CD14-positive monocyte (primary cell): ENCODE data around the gene SERPING1. TPM values are rescaled to one million over a fixed set of nuclear protein-coding genes. Genes with fewer than 3 reads are reported as not detected.

ENCODE experiments used
- DNase-seq, 3 donors: peaks; one replicate each; pipeline ENCODE4 v3.0.0-alpha.2; 2011 to 2022
- H2AFZ ChIP-seq: 2 replicates; pipeline ENCODE4 v1.6.0; 2012; ENCODE audit warnings: mild to moderate bottlenecking, low read depth, low read length, inconsistent platforms; ENCODE audit not compliant: insufficient read depth, poor library complexity, severe bottlenecking
- H3K27ac ChIP-seq, 2 donors: 1 replicate in 1 of 2; 2 replicates in 1 of 2; pipeline ENCODE4 v1.5.1; 2012 to 2013; ENCODE audit warnings: low read length in 2 of 2, control low read depth in 1 of 2, inconsistent platforms in 1 of 2, low read depth in 1 of 2, mild to moderate bottlenecking in 1 of 2
- H3K27me3 ChIP-seq, 2 donors: one replicate each; pipeline versions ENCODE4 v1.6.0 to v1.6.1; 2011 to 2013; ENCODE audit warnings: low read length in 2 of 2; ENCODE audit not compliant: control insufficient read depth in 2 of 2, insufficient read depth in 2 of 2
- H3K36me3 ChIP-seq, 2 donors: replicated peaks in 1 of 2; 1 replicate in 1 of 2; 2 replicates in 1 of 2; pipeline versions ENCODE4 v1.5.1 to v1.6.1; 2012 to 2013; ENCODE audit warnings: low read length in 2 of 2, control low read depth in 1 of 2, inconsistent platforms in 1 of 2, mild to moderate bottlenecking in 1 of 2; ENCODE audit not compliant: insufficient read depth in 2 of 2, control insufficient read depth in 1 of 2
- H3K4me1 ChIP-seq, 2 donors: 1 replicate in 1 of 2; 2 replicates in 1 of 2; pipeline versions ENCODE4 v1.5.1 to v1.6.1; 2012 to 2013; ENCODE audit warnings: low read length in 2 of 2, control low read depth in 1 of 2, inconsistent platforms in 1 of 2, mild to moderate bottlenecking in 1 of 2, moderate library complexity in 1 of 2; ENCODE audit not compliant: insufficient read depth in 2 of 2, control insufficient read depth in 1 of 2
- H3K4me2 ChIP-seq: replicated peaks from 2 replicates; pipeline ENCODE3; 2012; ENCODE audit warnings: low read length, moderate library complexity, mild to moderate bottlenecking; ENCODE audit not compliant: poor library complexity, severe bottlenecking; ENCODE audit errors: extremely low read depth
- H3K4me3 ChIP-seq, 3 experiments: fragments of 200-600 bp in 1 of 3; sonication (generic) in 1 of 3; replicated peaks in 1 of 3; 1 replicate in 2 of 3; 2 replicates in 1 of 3; pipeline ENCODE4 v1.5.1; 2011 to 2013; ENCODE audit warnings: low read length in 3 of 3, mild to moderate bottlenecking in 3 of 3, control low read depth in 2 of 3, low read depth in 2 of 3, inconsistent platforms in 1 of 3, moderate library complexity in 1 of 3
- H3K79me2 ChIP-seq: 2 replicates; pipeline ENCODE4 v1.6.0; 2012; ENCODE audit warnings: mild to moderate bottlenecking, control low read depth, inconsistent platforms, low read length, moderate library complexity; ENCODE audit not compliant: insufficient read depth
- H3K9ac ChIP-seq: 2 replicates; pipeline ENCODE4 v1.6.0; 2017; ENCODE audit warnings: low read length, mild to moderate bottlenecking; ENCODE audit not compliant: insufficient read depth, poor library complexity, severe bottlenecking
- H3K9me3 ChIP-seq, 2 donors: replicated peaks in 1 of 2; 1 replicate in 1 of 2; 2 replicates in 1 of 2; pipeline versions ENCODE4 v1.5.1 to v1.6.1; 2012 to 2013; ENCODE audit warnings: low read length in 2 of 2, control low read depth in 1 of 2; ENCODE audit not compliant: control insufficient read depth in 1 of 2, insufficient read depth in 1 of 2
- H4K20me1 ChIP-seq: 2 replicates; pipeline ENCODE4 v1.6.0; 2012; ENCODE audit warnings: mild to moderate bottlenecking, low read length, control low read depth, moderate library complexity; ENCODE audit not compliant: insufficient read depth
- H3K27ac Mint-ChIP-seq, 7 donors: one replicate each; pipeline ENCODE4 v1.8.0; 2020; ENCODE audit warnings: mild to moderate bottlenecking in 7 of 7, mixed read lengths in 7 of 7, moderate library complexity in 6 of 7, inconsistent platforms in 2 of 7
- H3K27me3 Mint-ChIP-seq, 3 donors: one replicate each; pipeline ENCODE4 v1.8.0; 2021 to 2022; ENCODE audit warnings: low read depth in 3 of 3, mild to moderate bottlenecking in 3 of 3, mixed read lengths in 3 of 3, moderate library complexity in 3 of 3, inconsistent platforms in 1 of 3
- H3K36me3 Mint-ChIP-seq, 2 donors: one replicate each; pipeline ENCODE4 v1.8.0; 2020; ENCODE audit warnings: mixed read lengths in 2 of 2, inconsistent platforms in 1 of 2, mild to moderate bottlenecking in 1 of 2
- H3K4me1 Mint-ChIP-seq: one replicate; pipeline ENCODE4 v1.8.0; 2020; ENCODE audit warnings: mild to moderate bottlenecking, mixed read lengths
- H3K4me3 Mint-ChIP-seq, 2 donors: one replicate each; pipeline ENCODE4 v1.8.0; 2020; ENCODE audit warnings: mild to moderate bottlenecking in 2 of 2, mixed read lengths in 2 of 2, moderate library complexity in 1 of 2
- H3K9me3 Mint-ChIP-seq, 7 donors: one replicate each; pipeline ENCODE4 v1.8.0; 2020 to 2022; ENCODE audit warnings: mixed read lengths in 7 of 7, mild to moderate bottlenecking in 6 of 7, moderate library complexity in 6 of 7, inconsistent platforms in 2 of 7
- CTCF ChIP-seq: fragments of 200-600 bp; IDR thresholded peaks from one replicate; pipeline ENCODE4 v1.8.0; 2022; ENCODE audit warnings: antibody characterized with exemption, mild to moderate bottlenecking
- WGBS: methylation state at CpG from one replicate; pipeline ENCODE4 v1.1.5; 2013; ENCODE audit warnings: missing lambda C conversion rate; ENCODE audit not compliant: insufficient coverage; 5-methylcytosine and 5-hydroxymethylcytosine counted together
- intact Hi-C, 2 donors: fragments of 100-400 bp; cut with micrococcal nuclease; formaldehyde crosslinking; loops; one replicate each; pipeline versions ENCODE4 v1.15.0 to v1.15.1; 2023
- polyA plus RNA-seq, 3 donors: library from polyadenylated mRNA; depleted of rRNA in 1 of 3; unstranded in 2 of 3; stranded (reverse) in 1 of 3; fragments of 300-500 nt in 2 of 3; fragments of >200 nt in 1 of 3; fragmentation: Illumina TruSeq in 2 of 3; gene quantifications; 1 replicate in 2 of 3; 2 replicates in 1 of 3; pipeline ENCODE4 v1.2.3, GENCODE V29; 2012 to 2021

The SERPING1 gene
- polyA plus RNA-seq, 3 donors, result 7.3 to 10.8 (median 8.5) TPM

DNA sequence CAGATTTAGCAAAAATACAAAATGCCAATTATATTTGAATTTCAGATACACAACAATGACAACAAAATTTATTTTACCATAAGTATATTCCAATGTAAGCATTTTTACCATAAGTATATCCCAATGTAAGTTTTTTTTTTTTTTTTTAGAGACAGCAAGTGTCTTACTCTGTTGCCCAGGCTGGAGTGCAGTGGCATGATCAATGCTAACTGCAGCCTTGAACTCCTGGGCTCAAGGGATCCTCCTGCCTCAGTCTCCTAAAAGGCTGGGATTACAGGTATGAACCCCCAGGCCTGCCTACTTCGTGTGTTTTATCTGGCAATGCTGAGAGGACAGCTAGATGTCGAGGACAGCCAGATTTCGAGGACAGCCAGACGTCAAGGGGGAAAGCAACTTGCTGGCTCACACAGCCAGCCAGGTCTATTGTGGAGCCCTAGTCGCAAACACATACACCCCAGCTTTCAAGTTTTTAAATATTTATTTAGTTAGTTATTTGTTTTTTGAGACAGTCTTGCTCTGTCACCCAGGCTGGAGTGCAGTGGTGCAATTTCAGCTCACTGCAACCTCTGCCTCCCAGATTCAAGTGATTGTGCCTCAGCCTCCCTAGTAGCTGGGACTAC, 1.1 kb upstream of the SERPING1 start:
- H3K27me3 Mint-ChIP-seq, result peaks cover 0 to 6% (median 6%) of the 10 kb centered on the region in 3 donors
- Histone ChIP-seq H3K9me3 (no peaks in the 10 kb centered on the region), H3K4me2 (no peak overlapping the region), H4K20me1 (no peaks in the 10 kb centered on the region), H3K36me3 (no peaks in the 10 kb centered on the region), H3K27me3 (no peaks in the 10 kb centered on the region), H3K79me2 (no peaks in the 10 kb centered on the region), H3K4me3 (no peak overlapping the region), H3K9ac (no peak overlapping the region), H3K4me1 (peaks cover 9 to 18% of the 10 kb centered on the region in 2 donors), H2AFZ (no peak overlapping the region), H3K27ac (no peak overlapping the region)
- no peak for TF ChIP-seq CTCF
- intact Hi-C loops, result no loop called here
- no peak for DNase-seq
- WGBS, result 100% methylated on average over 2 of the region's 5 CpGs
- H3K4me3 Mint-ChIP-seq, result no peak overlapping the region
- H3K36me3 Mint-ChIP-seq, result no peaks in the 10 kb centered on the region
- H3K27ac Mint-ChIP-seq, result peak overlapping the region in 2 of 7 donors; percentile 45 to 47
- no peaks in the 10 kb centered on the region for H3K9me3 Mint-ChIP-seq
- peaks cover 17% of the 10 kb centered on the region for H3K4me1 Mint-ChIP-seq

GRCh38 chr11:57597916-57598830, 688 bp downstream of the SERPING1 start:
- H3K4me1 ChIP-seq, result peaks cover 9 to 18% of the 10 kb centered on the region in 2 donors
- H3K27ac ChIP-seq, result no peak overlapping the region
- Mint-ChIP-seq H3K4me3 (peak overlapping the region; percentile 82 to 91), H3K36me3 (no peaks in the 10 kb centered on the region), H3K4me1 (peaks cover 20% of the 10 kb centered on the region), H3K27ac (no peak overlapping the region), H3K9me3 (no peaks in the 10 kb centered on the region), H3K27me3 (peaks cover 0 to 6% (median 3%) of the 10 kb centered on the region in 3 donors)
- peak in 1 of 3 donors; percentile 8 for DNase-seq
- no peaks in the 10 kb centered on the region for H3K36me3 ChIP-seq
- no peak for TF ChIP-seq CTCF
- intact Hi-C loops, result no loop called here
- H2AFZ ChIP-seq, result peak overlapping the region; percentile 87
- H4K20me1 ChIP-seq, result no peaks in the 10 kb centered on the region
- peak overlapping the region; percentile 88 for H3K4me2 ChIP-seq
- no peaks in the 10 kb centered on the region for H3K79me2 ChIP-seq
- H3K4me3 ChIP-seq, result peak overlapping the region; percentile 44 to 75 (median 46)
- no peaks in the 10 kb centered on the region for H3K9me3 ChIP-seq
- H3K27me3 ChIP-seq, result no peaks in the 10 kb centered on the region
- 1% methylated on average over 15 of the region's 33 CpGs for WGBS
- peak overlapping the region; percentile 58 for H3K9ac ChIP-seq
